ENCODE data around the gene THADA. TPM values are rescaled to one million over a fixed set of nuclear protein-coding genes. Genes with fewer than 3 reads are reported as not detected.

Gene THADA
- total and polyA plus RNA-seq, 10 donors: 14.2 to 51.3 (median 40.0) TPM

GRCh38 chr2:43568228-43568627 lies 27.6 kb downstream of the THADA start:
- no peak overlapping the region for H3K27ac ChIP-seq

DNA sequence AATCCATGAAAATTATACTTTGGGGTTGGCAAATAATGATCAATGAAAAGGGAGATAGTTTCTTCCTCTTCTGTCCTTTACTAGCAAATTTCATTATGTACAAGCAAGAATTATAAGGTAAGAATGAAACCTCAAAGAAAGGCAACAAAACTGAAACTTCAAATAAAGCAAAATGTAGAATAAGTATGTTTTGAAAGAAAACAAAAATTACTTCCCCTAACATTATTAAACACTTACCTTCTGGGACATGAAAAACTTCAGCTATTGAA lies 29.4 kb downstream of the THADA start:
- intact Hi-C loops (cut with DNase I; ENCODE audit: low total_unique reads): no loop called here

More at GRCh38 chr2:43568228-43568627, 27.6 kb downstream of the THADA start:
- Histone ChIP-seq H3K27me3 (replicated peaks in 1 of 7) (no peaks in the 10 kb centered on the region), H3K4me1 (peaks cover 3 to 18% (median 8%) of the 10 kb centered on the region in 6 donors), H3K36me3 (peaks cover 4 to 96% (median 51%) of the 10 kb centered on the region in 6 donors), H3K9me3 (no peaks in the 10 kb centered on the region), H3K4me3 (no peak overlapping the region)
- WGBS, 5 donors: 67 to 83% (median 78%) methylated on average over 1 of the region's 1 CpG
- intact Hi-C loops (cut with DNase I; ENCODE audit: low total_unique reads): no loop called here
- DNase-seq: no peak
- no peak for TF ChIP-seq POLR2A (IDR thresholded peaks at IDR 0.05)
- TF ChIP-seq POLR2AphosphoS5 (IDR thresholded peaks at IDR 0.05): no peak
- TF ChIP-seq, protein P1, sequence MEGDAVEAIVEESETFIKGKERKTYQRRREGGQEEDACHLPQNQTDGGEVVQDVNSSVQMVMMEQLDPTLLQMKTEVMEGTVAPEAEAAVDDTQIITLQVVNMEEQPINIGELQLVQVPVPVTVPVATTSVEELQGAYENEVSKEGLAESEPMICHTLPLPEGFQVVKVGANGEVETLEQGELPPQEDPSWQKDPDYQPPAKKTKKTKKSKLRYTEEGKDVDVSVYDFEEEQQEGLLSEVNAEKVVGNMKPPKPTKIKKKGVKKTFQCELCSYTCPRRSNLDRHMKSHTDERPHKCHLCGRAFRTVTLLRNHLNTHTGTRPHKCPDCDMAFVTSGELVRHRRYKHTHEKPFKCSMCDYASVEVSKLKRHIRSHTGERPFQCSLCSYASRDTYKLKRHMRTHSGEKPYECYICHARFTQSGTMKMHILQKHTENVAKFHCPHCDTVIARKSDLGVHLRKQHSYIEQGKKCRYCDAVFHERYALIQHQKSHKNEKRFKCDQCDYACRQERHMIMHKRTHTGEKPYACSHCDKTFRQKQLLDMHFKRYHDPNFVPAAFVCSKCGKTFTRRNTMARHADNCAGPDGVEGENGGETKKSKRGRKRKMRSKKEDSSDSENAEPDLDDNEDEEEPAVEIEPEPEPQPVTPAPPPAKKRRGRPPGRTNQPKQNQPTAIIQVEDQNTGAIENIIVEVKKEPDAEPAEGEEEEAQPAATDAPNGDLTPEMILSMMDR (IDR thresholded peaks at IDR 0.05 in 8 of 11, conservative IDR thresholded peaks at IDR 0.05 in 3 of 11): no peak

DNA sequence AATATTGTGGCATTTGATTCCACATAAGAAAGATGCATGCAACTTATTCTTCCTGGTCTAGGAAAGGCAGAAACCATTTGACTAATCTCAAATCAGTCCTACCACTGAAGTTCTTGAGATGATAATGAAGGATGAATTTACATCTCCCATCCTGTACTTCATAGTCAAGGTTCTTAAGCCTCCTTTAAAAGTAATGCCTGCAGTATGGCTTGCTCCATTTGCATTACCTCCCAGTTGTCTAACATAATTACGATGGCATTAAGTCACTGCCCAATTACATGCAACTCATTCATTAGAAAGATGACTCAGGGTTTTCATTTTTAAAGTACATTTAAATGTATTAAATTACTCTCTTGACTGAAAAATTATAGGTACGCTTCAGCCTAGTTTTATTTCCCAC lies 32.2 kb downstream of the THADA start:
- H3K36me3 ChIP-seq: peaks cover 0 to 90% (median 33%) of the 10 kb centered on the region in 6 donors
- peaks cover 3 to 18% (median 8%) of the 10 kb centered on the region in 6 donors for H3K4me1 ChIP-seq
- TF ChIP-seq POLR2AphosphoS5 (IDR thresholded peaks at IDR 0.05): no peak
- TF ChIP-seq, protein P1 (IDR thresholded peaks at IDR 0.05 in 8 of 11, conservative IDR thresholded peaks at IDR 0.05 in 3 of 11): no peak
- TF ChIP-seq POLR2A (IDR thresholded peaks at IDR 0.05): no peak
- no peaks in the 10 kb centered on the region for H3K9me3 ChIP-seq
- H3K27ac ChIP-seq: no peak overlapping the region
- no peak overlapping the region for H3K4me3 ChIP-seq
- DNase-seq: no peak
- no peaks in the 10 kb centered on the region for H3K27me3 ChIP-seq (replicated peaks in 1 of 7)
- 92 to 98% (median 94%) methylated on average over 2 of the region's 2 CpGs for WGBS, 5 donors
- intact Hi-C loops (cut with DNase I; ENCODE audit: low total_unique reads): no loop called here

More for the DNA sequence above, 29.4 kb downstream of the THADA start:
- no peak overlapping the region for H3K4me3 ChIP-seq
- H3K4me1 ChIP-seq: peaks cover 3 to 18% (median 8%) of the 10 kb centered on the region in 6 donors
- no peak for TF ChIP-seq POLR2A (IDR thresholded peaks at IDR 0.05)
- TF ChIP-seq, protein P1 (IDR thresholded peaks at IDR 0.05 in 8 of 11, conservative IDR thresholded peaks at IDR 0.05 in 3 of 11): no peak
- no peak for TF ChIP-seq POLR2AphosphoS5 (IDR thresholded peaks at IDR 0.05)
- H3K36me3 ChIP-seq: peaks cover 0 to 94% (median 38%) of the 10 kb centered on the region in 6 donors
- no peaks in the 10 kb centered on the region for H3K9me3 ChIP-seq
- no peak for DNase-seq
- no peaks in the 10 kb centered on the region for H3K27me3 ChIP-seq (replicated peaks in 1 of 7)
- peak overlapping the region in 2 of 8 donors; percentile 37 to 43 for H3K27ac ChIP-seq

GRCh38 chr2:43560231-43560547 lies 35.6 kb downstream of the THADA start:
- no peak for DNase-seq
- H3K4me3 ChIP-seq: no peak overlapping the region
- 69 to 81% (median 77%) methylated on average over 2 of the region's 2 CpGs for WGBS, 5 donors
- H3K27ac ChIP-seq: no peak overlapping the region
- H3K9me3 ChIP-seq: no peaks in the 10 kb centered on the region
- H3K27me3 ChIP-seq (replicated peaks in 1 of 7): no peaks in the 10 kb centered on the region
- no peak for TF ChIP-seq POLR2A (IDR thresholded peaks at IDR 0.05)
- TF ChIP-seq POLR2AphosphoS5 (IDR thresholded peaks at IDR 0.05): no peak
- TF ChIP-seq, protein P1 (IDR thresholded peaks at IDR 0.05 in 8 of 11, conservative IDR thresholded peaks at IDR 0.05 in 3 of 11): no peak
- peaks cover 0 to 98% (median 47%) of the 10 kb centered on the region in 6 donors for H3K36me3 ChIP-seq
- H3K4me1 ChIP-seq: peaks cover 0 to under 1% (median 0%) of the 10 kb centered on the region in 6 donors
- intact Hi-C loops (cut with DNase I; ENCODE audit: low total_unique reads): no loop called here
